Right forelimb (tissue), 1 donor: ENCODE data around the gene GAS1.

Experiments used
- DNase-seq: peaks from one replicate; pipeline ENCODE4 v3.0.0-alpha.2; 2018

The GAS1 gene

DNA sequence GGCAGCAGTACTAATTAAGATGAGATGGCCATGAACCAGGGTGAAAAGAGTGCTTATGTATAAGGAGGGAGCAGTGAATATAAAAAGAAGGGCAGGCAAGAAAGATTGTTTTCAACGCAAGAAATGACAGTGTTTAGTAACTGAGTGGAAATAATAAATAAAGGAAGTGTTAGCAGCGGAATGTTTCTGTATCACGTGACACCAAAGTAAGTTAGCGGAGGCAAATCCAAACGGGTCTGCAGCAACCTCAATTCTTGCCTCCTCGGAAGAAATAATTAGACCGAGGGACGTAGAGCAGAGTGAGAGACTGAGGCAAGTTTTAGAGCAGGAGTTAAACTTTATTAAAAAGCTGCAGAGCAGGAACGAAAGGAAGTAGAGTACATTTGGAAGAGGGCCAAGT lies 15.4 kb upstream of the GAS1 start:
- no peak for DNase-seq

DNA sequence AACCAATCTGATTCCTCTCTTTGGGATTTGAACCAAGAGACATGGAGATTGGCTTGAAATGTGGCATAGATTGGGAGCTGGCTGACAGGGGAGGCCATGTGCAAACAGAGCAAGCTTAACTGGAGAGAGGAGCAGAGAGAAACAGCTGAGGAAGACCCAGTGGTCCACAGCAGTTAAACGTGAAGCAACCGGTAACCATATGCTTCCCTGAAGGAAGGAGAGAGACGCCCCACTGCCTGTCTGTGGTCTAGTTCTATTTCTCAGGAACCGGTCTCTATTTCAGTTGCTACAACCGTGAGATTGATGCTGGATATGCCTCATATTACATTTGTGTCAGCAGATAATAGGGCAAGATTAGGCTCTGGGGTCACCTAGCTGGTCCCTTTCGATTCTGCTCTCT lies 13.6 kb upstream of the GAS1 start:
- DNase-seq, result no peak

DNA sequence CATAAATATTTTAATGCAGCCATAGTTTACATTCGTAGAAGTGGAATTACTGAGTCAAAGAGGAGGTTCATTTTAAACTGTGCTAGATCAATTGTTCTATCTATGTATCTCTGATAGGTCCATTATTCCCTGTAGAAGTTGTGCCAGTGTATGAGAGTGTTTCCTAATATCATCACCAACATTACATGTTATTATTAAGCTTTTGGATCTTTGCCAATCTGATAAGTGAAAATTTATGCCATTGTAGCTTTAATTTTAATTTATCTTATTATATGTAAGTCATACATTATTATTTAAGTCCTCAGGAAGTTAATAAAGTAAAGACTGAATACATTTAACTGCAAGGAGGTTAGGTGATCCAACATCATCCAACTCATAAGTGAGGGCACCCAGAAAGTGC lies 10.9 kb upstream of the GAS1 start:
- DNase-seq, result no peak

GRCh38 chr9:86955561-86955960 lies 8.3 kb upstream of the GAS1 start:
- no peak for DNase-seq

DNA sequence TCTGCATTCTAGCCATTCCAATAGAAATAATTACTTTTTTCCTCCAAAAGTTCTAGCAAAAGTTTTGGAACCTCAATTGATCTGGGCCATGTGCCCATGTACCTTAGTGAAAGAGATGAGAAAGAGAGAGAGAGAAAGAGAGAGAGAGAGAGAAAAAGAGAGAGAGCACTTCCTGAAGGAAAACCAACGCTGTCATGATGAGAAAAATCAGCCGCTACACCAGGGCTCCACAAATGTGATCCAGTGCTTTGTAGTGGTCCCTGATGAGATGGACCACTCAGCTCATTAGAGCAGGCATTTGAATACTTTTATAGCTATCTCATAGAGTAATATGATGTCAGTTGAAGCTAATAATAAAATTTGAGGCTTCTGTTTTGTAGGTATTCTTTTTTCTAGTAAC lies 7.7 kb upstream of the GAS1 start:
- no peak for DNase-seq

DNA sequence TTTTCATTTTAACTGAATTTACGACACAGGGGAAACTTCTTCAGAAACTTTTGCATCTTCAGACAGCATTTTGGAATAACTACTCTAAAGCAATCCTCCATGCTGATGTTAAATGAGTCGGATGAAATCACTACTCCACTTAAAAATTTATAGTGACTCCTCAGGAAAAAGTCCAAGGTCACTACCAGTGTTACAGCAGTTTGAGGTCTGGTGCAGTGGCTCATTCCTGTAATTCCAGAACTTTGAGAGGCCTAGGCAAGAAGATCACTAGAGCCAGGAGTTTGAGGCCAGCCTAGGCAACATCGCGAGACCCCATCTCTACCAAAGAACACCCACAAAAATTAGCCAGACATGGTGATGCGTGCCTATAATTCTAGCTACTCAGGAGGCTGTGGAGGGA lies 5.9 kb upstream of the GAS1 start:
- DNase-seq, result no peak

GRCh38 chr9:86948074-86948929 lies 996 bp upstream of the GAS1 start:
- peak; percentile 92 for DNase-seq

DNA sequence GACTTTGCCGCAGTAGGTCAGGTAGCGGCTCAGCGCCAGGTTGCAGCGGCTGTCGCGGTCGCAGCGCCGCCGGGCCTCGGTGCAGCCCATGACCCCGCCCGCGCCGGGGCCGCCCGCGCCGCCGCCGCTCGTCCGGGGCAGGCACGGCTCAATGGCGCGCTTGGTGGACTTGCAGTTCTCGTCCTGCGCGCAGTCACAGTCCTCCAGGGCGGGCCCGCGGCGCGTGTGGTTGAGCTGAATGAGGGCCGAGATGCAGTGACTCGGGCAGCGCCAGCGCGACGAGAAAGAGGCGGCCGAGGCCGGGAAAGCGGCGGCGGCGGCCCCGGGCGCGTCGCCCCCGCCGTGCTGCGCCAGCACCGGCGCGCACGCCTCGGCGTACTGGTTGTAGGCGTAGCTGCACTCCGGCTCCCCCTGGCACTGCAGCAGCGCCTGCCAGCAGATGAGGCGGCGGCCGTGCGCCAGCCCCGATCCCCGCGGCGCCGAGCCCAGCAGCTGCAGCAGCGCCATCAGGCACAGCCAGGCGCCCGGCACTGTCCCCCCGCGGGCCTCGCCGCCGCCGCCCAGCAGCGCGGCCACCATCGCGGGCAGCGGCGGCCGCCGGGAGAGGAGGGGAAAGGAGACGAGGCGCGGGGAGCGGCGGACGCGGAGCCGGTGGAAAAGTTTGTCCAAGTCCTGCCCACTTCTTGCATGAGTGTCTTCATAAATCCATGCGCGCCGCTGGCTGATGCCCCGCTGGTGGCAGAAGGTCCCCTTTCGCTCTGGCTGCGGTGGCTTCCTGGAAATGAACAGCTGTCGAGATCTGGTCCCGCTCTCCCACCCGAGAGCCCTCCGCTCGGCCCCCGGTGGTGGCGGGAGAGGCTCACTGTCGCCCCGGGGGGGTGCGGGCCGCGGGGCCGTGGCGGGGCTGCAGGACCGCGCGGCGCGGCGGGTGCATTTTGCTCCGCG lies 833 bp downstream of the GAS1 start:
- DNase-seq, result peak; percentile 83

DNA sequence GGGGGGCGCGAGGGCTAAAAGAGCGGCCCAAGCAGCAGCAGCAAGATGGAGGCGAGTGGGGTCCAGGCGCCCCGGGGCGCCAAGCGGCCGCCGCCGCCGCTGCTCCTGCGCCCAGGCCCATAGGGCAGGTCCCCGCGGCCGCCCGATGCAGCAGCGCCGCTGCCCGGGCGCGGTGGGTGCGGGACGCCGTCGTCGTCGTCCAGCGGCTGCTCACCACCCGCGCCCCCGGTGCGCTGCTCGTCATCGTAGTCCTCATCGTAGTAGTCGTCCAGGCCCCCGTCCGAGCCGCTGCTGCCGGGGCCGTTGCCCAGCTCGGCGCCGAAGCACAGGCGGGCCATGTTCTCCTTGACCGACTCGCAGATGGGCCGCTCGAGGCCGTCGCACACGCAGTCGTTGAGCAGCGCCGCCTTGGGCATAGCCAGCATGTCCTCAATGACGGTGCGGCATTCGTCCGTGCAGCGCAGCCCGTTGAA lies 1.5 kb downstream of the GAS1 start:
- DNase-seq, result peak; percentile 78

- DNase-seq, result peak; percentile 61
These were observed 2.2 kb downstream of the GAS1 start for GRCh38 chr9:86944796-86945727.

DNA sequence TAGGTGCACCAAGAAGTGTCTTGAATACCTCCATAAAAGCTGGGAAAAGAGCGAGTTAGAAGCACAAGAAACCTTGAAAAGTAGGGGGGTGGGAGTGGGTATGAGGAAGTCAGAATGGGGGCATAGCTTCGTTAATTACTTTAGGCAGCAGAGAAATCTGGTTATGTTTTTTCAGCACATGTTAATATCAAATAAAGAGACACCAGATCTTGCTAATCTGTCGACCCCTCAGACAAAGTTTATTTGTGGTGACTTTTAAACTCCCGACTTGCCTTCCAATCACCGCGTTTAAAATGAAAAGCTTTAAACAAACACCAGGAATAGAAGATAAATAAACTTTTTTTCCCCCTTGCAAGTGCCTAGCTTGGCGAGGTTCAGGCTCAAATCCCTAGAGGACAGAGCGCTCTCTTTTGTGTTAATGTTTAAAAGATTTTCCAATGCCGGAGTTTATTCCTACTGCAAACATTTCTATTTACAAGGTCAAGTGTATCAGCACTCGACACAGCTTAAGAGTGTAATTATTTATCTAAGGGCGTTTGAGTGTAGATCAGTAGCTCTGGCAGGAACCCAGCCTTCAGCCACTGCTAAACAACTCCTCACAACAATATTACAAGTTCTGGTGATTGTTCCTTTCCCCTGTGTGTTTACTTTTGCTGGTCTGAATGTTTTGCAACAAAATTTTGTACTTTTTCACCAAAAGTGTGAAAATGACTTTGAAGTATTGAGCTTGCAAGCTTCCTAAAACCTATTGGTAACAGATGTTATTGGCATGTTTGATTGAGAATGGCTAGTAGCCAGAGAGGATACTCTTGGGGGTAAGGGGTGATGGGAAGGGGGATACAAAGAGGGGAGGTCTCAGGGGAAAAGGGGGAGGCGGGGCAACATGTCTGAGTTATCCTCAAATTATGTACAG lies 3.8 kb downstream of the GAS1 start:
- no peak for DNase-seq

DNA sequence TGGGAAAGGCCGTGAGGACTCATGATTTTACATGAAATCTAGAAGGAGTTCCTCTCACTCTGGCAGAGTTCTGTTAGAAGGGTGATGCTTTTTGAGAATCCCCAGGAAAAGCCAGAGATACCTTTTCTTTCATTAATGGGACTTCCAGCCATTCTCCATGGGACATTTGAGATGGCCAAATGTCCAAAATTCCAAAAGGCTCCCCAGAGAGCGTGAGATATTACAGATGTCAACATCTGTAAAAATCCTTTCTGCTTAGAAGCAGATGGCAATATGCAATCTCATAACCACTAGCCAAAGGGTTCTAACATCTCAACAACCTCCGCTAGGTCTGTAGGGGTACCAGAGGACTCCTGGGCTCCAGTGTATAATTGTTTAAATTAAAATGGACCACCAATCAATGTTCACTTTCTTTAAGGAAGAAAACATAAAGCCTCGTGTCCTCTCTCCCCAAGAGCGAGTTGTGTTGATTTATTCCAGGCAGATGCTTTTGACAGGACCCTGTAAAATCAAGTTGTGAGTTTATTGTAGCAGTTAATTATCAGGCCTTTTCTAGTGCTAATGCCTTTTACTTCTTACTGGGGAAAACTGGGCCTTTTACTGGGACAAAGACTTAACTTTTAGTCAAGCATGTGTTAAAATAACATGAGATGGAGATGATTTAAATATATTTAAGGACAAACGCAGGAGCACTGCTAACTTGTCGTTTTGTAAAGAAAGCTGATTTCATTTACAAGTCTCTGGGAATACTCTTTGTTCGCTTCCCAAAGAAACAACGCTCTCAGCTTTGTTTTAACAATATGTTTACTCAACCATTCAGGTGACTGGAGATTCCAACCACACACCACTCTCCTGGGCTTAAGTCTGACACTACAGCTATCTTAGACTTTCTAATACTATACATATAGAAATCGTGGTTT lies 4.8 kb downstream of the GAS1 start:
- DNase-seq, result no peak

GRCh38 chr9:86941197-86941596 lies 6.1 kb downstream of the GAS1 start:
- no peak for DNase-seq

- DNase-seq, result no peak
These were observed 6.5 kb downstream of the GAS1 start for GRCh38 chr9:86940774-86941173.

GRCh38 chr9:86939891-86940290 lies 7.4 kb downstream of the GAS1 start:
- DNase-seq, result no peak

DNA sequence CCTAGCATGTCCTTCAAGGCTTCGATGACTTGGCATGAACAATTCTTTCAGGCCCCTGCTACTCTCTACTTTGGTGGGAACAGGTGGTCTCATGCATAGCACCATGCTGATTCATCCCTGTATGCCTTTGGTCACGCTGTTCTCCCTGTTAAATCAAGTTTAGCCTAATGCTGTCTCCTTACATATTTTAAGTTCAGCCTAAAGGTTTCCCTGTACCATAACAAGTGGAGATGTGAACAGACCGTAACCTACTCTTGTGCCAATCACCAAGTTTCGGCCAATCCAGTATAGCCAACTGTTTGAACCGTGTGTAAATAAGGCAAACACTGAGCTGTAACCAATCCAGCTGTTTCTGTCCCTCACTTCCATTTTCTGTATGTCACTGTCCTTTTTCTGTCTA lies 8.0 kb downstream of the GAS1 start:
- DNase-seq, result no peak

DNA sequence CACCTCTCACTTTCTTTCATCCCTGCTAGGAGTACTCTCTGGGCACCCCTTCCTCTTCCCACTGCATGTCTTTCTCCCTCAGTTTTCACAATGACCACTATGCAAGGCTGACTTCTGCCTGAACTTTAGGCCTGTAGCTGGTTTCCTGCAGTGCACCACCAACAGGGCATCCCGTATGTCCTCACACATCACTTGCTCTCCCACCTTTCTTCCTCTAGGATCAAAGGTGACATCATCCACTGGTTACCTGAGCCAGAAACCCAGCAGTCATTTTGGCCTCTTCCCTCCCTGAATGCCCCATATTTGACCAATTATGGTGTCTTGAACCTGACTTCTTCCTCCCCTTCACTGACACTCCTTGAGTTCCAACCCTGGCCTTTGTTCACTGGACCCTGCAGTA lies 8.5 kb downstream of the GAS1 start:
- DNase-seq, result no peak

DNA sequence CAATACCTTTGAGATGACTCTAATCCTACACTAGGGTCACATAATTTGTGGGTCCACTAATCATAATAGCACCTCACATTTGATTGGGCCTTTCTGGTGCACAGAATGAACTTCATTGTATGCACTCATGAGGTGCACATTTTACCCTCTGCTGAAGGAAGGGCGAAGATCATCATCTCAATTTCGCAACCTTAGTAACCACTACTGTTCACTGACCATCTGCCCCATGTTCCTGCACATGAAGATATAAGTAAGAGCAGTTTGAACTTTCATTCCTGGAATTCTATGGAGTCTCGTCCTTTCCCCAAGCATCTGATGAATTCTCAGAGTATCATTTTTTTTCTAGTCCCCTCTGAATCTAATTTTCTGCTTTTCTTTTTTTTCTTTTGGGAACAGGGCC lies 21.2 kb downstream of the GAS1 start:
- DNase-seq, result no peak

DNA sequence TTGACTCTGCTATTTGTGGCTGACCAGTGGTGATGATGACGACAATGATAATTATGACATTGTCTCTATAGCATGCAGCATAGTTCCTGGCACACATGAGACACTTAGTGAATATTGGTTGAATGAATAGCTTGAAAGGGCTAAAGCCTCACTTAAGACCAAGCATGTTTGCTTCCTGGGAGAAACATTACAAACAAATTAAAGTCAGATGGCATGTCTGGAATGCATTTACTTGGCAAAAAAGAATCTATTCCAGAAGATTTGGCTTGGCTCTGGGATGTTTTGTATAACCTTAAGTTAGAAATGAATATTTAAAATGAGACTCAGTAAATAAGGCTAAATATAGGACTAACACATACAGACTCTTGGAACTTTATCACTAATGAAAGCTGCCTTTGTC lies 21.6 kb downstream of the GAS1 start:
- DNase-seq, result no peak

DNA sequence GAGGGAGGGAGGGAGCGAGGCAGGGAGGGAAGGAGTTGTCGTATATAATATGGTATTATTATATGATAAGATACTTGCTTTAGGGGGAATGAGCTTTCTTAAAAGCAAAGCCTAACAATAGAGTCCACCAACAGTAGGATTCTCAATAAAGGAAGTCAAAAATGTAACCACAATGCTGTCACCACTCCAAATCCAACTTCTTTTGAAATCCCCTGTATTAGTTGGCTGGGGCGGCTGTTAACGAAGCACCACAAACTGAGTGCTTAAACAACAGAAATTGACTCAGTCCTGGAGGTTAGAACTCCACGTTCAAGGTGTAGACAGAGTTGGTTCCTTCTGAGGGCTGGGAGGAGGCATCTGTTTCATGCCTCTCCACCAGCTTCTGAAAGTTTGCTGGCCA lies 23.1 kb downstream of the GAS1 start:
- no peak for DNase-seq
